ENCODE data around the gene RALGAPA2. TPM values are rescaled to one million over a fixed set of nuclear protein-coding genes. Genes with fewer than 3 reads are reported as not detected.

The RALGAPA2 gene
- total RNA-seq, 1 experiment from 2014 or later = 9.8 TPM

GRCh38 chr20:20436689-20437088 is 275.8 kb downstream of the RALGAPA2 start:
- DNase-seq (no peak), ATAC-seq (no peak)
- TF ChIP-seq EZH2phosphoT487 (IDR thresholded peaks at IDR 0.05; ENCODE audit: borderline replicate concordance, low read length) (no peak), CTCF (conservative IDR thresholded peaks at IDR 0.05; ENCODE audit: low read depth, low read length) (no peak), EZH2 (IDR thresholded peaks at IDR 0.05; ENCODE audit: low read length, unreplicated experiment) (no peak)
- CTCF ChIA-PET = no interaction called here
- no peaks in the 10 kb centered on the region for H3K9me3 ChIP-seq (ENCODE audit: low read length)
- H3K4me3 ChIP-seq (ENCODE audit: low read length) = no peak overlapping the region
- H3F3A ChIP-seq (ENCODE audit: low read length, unreplicated experiment) = no peaks in the 10 kb centered on the region
- no peaks in the 10 kb centered on the region for H3K9me2 ChIP-seq (replicated peaks; ENCODE audit: low read length)
- H3K36me3 ChIP-seq (ENCODE audit: low read depth, low read length) = no peaks in the 10 kb centered on the region
- no peak overlapping the region for H2AFZ ChIP-seq (ENCODE audit: low read length)
- intact Hi-C loops (cut with micrococcal nuclease) = no loop called here
- H3K27me3 ChIP-seq (ENCODE audit: low read length) = no peaks in the 10 kb centered on the region
- no TSS peak for BruUV-seq (replicated peaks)
- no peak overlapping the region for H3K27ac ChIP-seq (ENCODE audit: low read length)
- H3K4me2 ChIP-seq (ENCODE audit: low read length) = no peak overlapping the region
- H3K79me2 ChIP-seq (ENCODE audit: low read length) = no peaks in the 10 kb centered on the region
- POLR2A ChIA-PET (ENCODE audit: unreplicated experiment) = no interaction called here
- no peak overlapping the region for H3K9ac ChIP-seq (ENCODE audit: low read length)
- H4K20me1 ChIP-seq (ENCODE audit: low read length) = no peaks in the 10 kb centered on the region
- no peaks in the 10 kb centered on the region for H3K4me1 ChIP-seq (ENCODE audit: insufficient read depth, low read length)

GRCh38 chr20:20435453-20435852 is 277.0 kb downstream of the RALGAPA2 start:
- no peak overlapping the region for H3K9ac ChIP-seq (ENCODE audit: low read length)
- no peaks in the 10 kb centered on the region for H3K4me1 ChIP-seq (ENCODE audit: insufficient read depth, low read length)
- POLR2A ChIA-PET (ENCODE audit: unreplicated experiment) = no interaction called here
- H3K4me2 ChIP-seq (ENCODE audit: low read length) = no peak overlapping the region
- peak; percentile 60; the same call in 1 of the 2 replicates for ATAC-seq
- H3K27ac ChIP-seq (ENCODE audit: low read length) = no peak overlapping the region
- peak; percentile 17 for DNase-seq
- intact Hi-C loops (cut with micrococcal nuclease) = no loop called here
- no TSS peak for BruUV-seq (replicated peaks)
- H3K9me2 ChIP-seq (replicated peaks; ENCODE audit: low read length) = no peaks in the 10 kb centered on the region
- no peaks in the 10 kb centered on the region for H3K27me3 ChIP-seq (ENCODE audit: low read length)
- no peaks in the 10 kb centered on the region for H3F3A ChIP-seq (ENCODE audit: low read length, unreplicated experiment)
- H2AFZ ChIP-seq (ENCODE audit: low read length) = no peak overlapping the region
- no peaks in the 10 kb centered on the region for H4K20me1 ChIP-seq (ENCODE audit: low read length)
- no peak for TF ChIP-seq EZH2 (IDR thresholded peaks at IDR 0.05; ENCODE audit: low read length, unreplicated experiment)
- peak; percentile 42 for TF ChIP-seq CTCF (conservative IDR thresholded peaks at IDR 0.05; ENCODE audit: low read depth, low read length)
- no peak for TF ChIP-seq EZH2phosphoT487 (IDR thresholded peaks at IDR 0.05; ENCODE audit: borderline replicate concordance, low read length)
- CTCF ChIA-PET = no interaction called here
- no peaks in the 10 kb centered on the region for H3K36me3 ChIP-seq (ENCODE audit: low read depth, low read length)
- H3K9me3 ChIP-seq (ENCODE audit: low read length) = no peaks in the 10 kb centered on the region
- no peak overlapping the region for H3K4me3 ChIP-seq (ENCODE audit: low read length)
- no peaks in the 10 kb centered on the region for H3K79me2 ChIP-seq (ENCODE audit: low read length)

- intact Hi-C loops (cut with micrococcal nuclease) = no loop called here
- Histone ChIP-seq H3K4me2 (ENCODE audit: low read length) (no peak overlapping the region), H3K4me3 (ENCODE audit: low read length) (no peak overlapping the region), H3K27me3 (ENCODE audit: low read length) (no peaks in the 10 kb centered on the region), H2AFZ (ENCODE audit: low read length) (no peak overlapping the region), H3K79me2 (ENCODE audit: low read length) (no peaks in the 10 kb centered on the region), H3K9ac (ENCODE audit: low read length) (no peak overlapping the region), H4K20me1 (ENCODE audit: low read length) (no peaks in the 10 kb centered on the region), H3K4me1 (ENCODE audit: insufficient read depth, low read length) (no peaks in the 10 kb centered on the region), H3F3A (ENCODE audit: low read length, unreplicated experiment) (no peaks in the 10 kb centered on the region), H3K9me2 (replicated peaks; ENCODE audit: low read length) (no peaks in the 10 kb centered on the region), H3K27ac (ENCODE audit: low read length) (no peak overlapping the region), H3K9me3 (ENCODE audit: low read length) (no peaks in the 10 kb centered on the region), H3K36me3 (ENCODE audit: low read depth, low read length) (no peaks in the 10 kb centered on the region)
- DNase-seq (no peak), ATAC-seq (no peak)
- ChIA-PET POLR2A (ENCODE audit: unreplicated experiment) (no interaction called here), CTCF (interaction anchor here (0.6 kb wide), 2 partner anchors 85 to 112 kb away, joined by 9 to 11 read pairs; no protein-coding TSS in a partner anchor)
- TF ChIP-seq CTCF (conservative IDR thresholded peaks at IDR 0.05; ENCODE audit: low read depth, low read length) (no peak), EZH2 (IDR thresholded peaks at IDR 0.05; ENCODE audit: low read length, unreplicated experiment) (no peak), EZH2phosphoT487 (IDR thresholded peaks at IDR 0.05; ENCODE audit: borderline replicate concordance, low read length) (no peak)
- BruUV-seq (replicated peaks) = no TSS peak
Measured at GRCh38 chr20:20432618-20433286, 279.7 kb downstream of the RALGAPA2 start.
